Inferior parietal cortex (tissue), 1 donor: Measurements from ENCODE around the gene MPC1.
A peak's percentile ranks its signal among the peaks of the same experiment; 100 is the strongest.
"Not testable (repeated sequence)": the region's sequence is repeated elsewhere in the genome, so short reads cannot be mapped to it uniquely, and the experiment has no call there.

Source experiments
- DNase-seq: peaks from one replicate; pipeline ENCODE4 v3.0.0-alpha.2; 2016; ENCODE audit errors: extremely low spot score

Gene MPC1

DNA sequence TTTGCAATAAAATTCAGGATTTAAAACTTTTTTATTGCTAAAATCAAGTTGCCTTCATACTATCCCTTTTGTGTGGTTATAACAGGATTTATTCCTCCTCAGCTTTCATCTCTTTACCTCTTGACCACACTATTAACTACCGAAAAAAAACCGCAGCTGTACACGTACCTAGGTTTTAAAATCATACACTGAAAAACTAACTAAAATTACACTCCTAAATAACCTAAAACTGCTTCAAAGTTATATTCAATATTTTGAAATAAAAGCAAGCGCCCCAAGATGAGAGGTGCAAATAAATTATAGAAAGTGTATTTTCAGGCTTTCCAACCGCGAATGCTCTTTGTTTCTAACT, 1.4 kb downstream of the MPC1 start:
- DNase-seq = no peak

DNA sequence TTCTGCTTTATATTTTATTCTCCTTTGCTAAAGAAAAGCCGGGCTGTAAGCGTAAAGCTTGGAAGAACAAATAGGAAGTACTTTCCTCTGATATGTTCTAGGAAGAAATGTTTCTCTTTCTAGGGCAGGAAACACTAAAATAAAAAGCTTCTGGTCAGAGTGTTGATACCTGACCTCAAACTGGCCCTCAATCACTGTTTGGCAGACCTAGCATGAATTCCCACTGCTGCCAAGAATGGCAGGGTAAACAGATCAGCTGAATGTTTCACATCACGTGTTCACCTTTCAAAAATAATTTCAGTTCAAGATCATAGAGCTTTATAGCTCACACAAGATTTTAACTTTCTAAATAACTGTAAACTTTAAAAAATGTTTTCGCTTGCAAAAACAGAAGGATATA, 2.9 kb downstream of the MPC1 start:
- no peak for DNase-seq

DNA sequence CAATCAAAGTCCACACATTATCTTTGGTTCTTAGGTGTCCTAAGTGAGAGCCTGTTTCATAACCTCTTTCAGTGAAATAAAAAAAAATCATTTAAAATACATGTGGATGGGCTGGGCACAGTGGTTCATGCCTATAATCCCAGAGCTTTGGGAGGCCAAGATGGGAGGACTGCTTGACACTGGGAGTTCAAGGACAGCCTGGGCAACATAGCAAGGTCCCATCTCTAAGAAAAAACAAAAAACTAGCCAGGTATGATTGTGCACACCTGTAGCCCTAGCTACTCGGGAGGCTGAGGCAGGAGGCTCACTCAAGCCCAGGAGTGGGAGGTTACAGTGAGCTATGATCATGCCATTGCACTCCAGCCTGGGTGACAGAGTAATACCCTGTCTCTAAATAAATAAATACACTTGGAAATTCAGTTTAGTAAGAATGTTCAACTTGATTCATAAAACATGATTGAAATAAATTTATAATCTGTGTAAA, 3.6 kb downstream of the MPC1 start:
- no peak for DNase-seq

DNA sequence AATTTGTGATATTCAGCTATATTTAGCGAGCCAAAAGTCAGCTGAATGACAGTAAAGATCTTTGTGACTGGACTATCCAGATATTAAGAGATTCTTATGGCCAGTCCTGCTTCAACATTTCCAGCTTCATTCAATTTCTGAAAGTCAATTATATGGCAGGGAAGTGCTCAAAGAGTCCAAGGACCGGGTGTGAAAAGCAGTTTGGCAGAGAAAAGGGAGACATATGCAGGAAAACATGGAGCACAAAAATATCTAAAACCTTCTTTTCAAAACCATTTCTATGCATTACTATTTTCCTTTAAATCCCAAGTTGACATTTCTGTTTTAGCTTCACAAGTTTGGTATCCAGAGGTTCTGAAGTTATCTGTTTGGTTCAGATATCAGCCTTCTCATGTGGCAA, 5.0 kb downstream of the MPC1 start:
- DNase-seq = no peak

DNA sequence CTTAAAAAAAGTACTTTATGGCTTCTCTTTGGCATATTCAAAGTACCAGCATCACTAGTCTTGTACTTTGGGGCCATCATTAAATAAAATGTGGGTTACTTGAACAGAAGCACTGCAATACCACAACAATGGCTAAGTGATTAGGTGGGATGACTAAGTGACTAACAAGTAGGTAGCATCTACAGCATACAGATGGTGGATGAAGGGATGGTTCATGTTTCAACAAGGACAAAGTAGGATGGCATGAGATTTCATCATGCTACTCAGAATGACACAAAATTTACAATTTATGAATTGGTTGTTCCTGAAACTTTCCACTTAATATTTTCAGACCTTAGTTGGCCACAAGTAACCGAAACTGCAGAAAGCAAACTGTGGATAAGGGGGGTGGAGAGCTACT, 7.7 kb downstream of the MPC1 start:
- no peak for DNase-seq

DNA sequence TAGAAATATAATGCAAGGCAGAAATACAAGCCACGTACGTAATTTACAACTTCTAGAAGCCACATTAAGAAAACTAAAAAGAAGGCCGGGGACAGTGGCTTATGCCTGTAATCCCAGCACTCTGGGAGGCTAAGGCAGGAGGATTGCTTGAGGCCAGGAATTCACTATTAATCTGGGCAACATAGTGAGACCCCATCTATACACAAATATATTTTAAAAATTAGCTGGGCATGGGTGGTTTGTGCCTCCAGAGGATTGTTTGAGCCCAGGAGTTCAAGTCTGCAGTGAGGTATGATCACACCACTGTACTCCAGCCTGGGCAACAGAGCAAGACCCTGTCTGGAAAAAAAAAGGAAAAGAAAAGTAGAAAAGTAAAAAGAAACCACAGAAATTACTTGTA, 12.3 kb downstream of the MPC1 start:
- no peak for DNase-seq

DNA sequence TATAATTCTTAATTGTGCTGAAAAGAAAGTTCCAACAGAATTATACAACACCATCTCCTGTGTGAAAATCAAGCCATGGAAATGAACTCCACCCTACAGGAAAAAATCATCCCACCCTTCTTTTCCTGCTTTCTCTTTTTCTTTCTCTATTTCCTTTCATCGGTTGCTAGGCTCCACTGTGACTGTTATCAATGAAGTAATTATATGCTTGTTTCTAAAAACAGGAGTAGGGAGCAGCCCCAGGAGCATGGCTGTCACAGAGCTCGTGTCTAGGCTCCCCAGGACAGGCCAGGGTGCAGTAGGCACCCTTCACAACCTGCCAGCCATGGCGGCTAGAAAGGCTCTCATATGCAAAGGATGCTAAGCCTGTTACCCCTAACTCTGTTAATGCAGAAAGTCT, 13.0 kb downstream of the MPC1 start:
- DNase-seq = no peak

DNA sequence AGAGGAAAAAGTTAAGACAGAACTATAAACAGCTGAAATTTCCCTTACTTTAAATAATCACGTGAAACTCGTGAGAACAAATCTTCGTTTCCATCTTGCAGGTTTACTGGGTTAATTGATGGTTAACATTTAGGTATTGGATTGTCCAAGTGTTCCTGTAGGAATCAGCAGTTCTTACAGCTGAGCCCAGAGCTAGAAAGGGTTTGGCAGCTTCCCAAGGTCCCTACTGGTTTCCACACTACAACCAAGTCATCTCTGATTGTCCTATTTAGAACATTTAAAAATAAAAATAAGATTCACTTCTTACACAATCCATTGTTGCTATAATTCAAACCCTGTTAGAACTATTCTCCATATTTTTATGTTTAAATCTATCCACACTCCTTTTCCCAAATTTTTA, 15.8 kb downstream of the MPC1 start:
- DNase-seq = no peak

DNA sequence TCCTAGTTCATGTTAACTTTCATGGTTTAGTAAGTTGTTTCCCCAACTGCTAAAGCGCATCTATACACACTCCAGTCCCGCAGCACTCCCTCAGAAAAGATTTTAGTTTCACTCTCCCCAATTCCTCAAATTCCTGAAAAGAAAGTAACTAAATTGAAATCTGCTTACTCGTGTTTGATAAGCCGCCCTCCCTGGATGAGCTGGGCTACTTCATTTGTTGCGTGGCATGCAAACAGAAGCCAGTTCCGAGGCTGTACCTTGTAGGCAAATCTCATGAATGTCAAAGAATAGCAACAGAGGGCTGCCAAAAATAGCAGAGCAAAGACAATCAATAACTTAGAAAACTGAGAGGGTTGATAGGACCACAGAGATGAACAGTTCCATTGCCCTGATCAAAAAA, 16.9 kb downstream of the MPC1 start:
- no peak for DNase-seq

DNA sequence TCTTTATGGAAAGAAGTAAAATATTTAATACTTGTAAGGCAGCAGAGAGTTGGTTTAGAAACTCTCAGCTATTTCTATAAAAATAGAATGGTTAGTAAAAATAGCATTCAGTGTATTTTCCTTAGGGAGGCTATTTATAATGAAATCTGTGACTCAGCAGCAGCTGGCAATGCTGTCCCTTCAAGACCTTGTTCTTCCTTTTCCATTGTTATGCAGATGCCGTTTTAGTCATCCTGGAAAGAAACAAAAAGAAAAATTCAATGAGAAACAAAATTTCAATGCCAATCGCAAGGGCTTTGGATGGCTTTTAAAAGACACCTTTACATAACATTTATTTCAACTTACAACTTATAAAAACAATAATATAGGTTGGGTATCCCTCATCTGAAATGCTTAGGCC, 17.5 kb downstream of the MPC1 start:
- DNase-seq = peak; percentile 51

DNA sequence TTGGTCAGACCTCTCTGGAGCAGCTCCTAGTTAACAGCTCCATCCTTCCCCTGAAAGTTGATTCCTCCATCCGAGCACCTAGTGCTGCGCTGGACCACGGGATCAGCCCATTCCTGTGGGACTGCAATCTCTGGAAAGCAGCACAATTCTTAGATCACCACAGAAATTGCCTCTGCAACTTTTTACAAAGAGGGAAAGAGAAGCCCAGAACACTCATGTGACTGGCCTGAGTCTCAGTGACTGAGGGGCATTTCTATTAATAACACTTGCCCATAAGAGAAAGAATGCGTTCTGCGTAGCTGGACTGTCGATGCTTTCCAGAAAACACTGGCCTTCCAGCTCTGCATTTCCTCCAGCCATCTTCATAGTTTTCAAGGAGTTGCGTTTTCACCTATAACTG, 18.3 kb downstream of the MPC1 start:
- DNase-seq = no peak

DNA sequence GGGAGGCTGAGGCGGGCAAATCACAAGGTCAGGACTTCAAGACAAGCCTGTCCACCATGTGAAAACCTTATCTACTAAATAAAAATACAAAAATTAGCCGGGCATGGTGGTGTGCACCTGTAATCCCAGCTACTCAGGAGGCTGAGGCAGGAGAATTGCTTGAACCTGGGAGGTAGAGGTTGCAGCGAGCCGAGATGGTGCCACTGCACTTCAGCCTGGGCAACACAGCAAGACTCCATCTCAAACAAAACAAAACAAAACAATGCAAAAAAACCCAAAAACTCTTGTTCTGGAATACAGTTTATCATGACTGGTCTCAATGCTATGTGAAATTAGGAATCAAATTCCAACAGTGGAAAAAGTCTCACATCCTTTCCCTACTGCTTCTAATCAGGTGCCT, 20.3 kb downstream of the MPC1 start:
- not testable (repeated sequence) for DNase-seq

DNA sequence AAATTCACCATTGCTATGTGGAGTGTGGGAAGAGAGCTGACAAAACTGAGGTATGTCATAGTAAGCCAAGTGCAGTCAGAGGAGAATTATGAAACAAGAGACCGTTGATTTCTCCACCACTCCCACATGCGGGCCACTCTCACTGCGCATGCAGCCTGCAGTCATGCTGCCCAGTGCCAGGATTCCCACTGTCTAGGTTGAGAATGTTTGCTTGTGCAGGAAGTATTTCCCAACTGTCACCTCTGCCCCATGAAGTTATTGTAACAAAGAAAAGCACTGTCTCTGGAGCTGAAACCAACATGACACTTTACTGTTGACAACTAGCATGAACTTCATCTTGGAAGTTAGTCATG, 21.7 kb downstream of the MPC1 start:
- DNase-seq = no peak

DNA sequence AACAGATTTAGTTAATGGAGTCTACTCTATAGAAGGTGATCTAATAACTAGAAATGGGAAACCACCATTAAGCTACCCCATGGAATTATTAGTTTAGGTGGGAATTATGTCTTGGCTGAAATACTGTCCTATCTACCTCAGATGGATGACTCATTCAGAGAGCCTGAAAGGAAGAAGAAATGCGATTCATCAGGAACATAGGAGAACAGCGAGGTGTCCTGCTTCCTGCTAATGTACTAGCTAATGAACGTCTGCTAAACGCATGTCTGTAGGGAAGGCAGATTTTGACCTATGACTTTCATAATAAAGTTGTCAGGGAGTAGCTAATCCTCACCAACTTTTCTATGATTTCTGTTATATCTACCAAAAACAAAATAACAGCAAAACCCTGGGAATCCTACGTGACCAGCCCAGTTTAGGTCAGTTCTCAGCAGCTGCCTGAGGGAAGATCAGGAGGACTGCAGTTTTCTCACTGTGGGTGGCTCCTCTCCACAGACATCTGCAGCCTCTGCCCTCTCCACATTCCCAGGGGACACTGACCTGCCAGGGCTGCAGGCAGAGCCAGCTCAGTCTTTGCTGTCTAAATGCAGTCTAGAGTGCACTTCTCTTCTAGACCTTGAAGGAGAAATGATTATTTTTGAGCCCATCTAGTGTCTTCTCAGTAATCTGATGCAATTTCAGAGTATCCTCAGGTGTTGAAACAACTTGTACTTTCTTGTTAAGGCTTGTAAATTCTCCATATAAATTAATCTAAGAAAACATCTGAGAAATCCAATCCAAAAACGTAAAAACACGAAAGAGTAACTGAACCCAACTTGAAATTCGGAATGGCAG, 22.3 kb downstream of the MPC1 start:
- DNase-seq = no peak

DNA sequence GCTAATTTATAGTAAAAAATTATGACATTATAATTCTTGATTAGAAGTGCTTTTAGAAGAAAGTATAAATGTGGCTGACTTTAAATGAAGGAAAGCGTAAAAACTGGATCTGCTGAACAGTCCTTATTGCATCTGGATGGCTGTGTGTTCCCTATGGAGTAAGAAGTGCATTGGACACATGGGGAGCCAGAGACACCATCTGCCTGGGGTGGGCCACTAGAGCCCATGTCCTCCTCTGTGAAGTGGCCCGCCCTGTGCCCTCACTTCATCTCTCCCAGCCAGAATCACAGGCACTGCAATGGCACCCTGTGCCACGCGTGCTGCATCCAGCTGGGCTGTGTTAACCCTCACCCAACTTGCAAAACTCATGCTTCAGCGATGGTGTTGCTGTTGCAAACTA, 27.2 kb downstream of the MPC1 start:
- no peak for DNase-seq

DNA sequence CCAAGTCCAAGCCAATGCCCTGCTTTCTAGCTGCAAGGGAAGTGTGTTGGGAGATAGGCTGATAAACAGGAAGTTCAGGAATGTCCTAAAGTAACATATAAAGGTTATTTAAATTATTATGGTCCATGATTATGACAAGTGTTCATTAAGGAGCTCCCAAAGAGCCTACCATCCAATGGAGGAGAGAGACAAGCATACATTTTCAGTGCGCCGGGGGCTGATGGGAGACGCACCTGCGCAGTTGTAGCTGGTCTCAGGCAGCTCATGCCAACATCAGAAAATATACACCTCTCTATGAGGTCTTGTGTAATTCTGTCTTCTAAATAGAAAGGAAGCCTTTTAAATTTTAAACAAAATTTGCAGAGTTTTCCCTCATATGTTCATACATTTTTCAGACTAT, 27.8 kb downstream of the MPC1 start:
- DNase-seq = no peak

DNA sequence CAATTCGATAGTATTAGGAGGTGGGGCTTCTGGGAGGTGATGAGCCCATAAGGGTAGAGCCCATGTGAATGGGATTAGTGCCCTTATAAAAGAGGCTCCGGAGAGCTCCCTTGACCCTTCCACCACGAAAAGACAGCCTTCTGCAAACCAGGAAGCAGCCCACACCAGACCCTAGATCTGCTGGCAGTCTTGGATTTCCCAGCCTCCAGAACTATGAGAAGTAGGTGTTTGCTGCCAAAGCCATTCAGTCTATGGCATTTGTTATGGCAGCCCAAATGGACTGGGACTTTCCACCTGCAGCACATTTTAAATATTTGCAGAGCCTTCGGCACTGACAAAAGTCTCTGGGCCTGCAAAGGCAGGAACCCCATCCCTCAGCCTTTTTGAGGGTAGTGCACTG, 28.6 kb downstream of the MPC1 start:
- DNase-seq = no peak

DNA sequence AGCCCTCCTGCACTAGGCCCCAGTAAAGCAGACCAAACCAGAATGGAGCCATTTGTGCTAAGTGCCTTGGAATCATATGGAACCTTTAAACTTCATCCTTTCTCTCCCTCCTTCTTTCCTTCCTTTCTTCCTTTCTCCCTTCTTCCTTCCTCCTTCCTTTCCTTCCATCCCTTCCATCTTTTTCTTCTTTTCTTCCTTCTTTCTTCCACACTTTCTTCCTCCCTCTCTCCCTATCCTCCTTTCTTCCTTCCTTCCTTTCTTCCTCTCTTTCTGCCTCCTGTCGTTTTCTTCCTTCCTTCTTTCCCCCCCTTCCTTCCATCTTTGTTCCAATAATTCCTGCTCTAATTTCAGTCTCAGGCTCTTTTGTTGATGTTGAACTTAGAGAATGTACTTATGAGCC, 29.2 kb downstream of the MPC1 start:
- DNase-seq = no peak

DNA sequence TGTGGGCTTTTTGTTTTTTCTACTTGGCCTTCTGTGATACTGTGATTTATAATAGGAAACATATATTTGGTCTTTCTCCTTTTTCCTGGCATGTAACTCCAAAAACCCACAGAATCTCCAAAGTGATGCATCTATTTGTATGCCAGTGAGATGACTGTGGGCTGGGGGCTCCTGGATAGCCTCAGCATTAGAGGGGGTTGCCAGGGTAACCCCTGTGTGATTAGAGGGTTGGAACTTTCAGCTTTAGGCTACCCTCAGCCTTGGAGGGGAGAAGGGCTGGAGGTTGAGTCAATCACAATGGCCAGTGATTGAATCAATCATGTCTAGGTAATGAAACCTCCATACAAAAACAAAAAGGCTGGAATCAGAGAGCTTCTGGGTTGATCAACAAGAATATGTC, 29.8 kb downstream of the MPC1 start:
- no peak for DNase-seq

DNA sequence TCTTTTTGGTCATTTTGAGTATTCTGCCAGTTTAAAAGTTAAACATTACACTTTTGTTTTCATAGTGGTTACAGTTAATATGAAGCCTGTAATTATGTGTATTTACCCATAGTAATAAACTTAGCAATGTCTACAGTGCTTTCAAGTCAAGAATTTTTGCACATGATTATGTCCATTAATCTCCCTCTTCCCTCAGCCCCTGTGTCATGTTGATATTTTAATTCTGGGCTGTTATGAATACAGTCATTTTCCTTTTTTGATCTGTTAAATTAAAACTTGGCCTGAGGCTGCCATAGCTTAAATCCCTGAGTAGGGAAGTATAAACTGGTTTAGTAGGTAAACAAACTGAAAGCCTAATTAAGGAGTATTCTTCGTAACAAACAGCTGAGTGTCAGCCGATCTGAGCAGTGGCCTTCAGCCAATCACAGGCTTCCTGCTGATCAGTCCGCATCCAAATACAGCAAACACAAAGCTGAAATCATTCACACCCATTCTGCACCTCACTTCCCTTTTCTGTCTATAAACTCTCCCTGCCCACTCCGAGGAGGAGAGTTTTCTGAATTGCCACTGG, 30.9 kb downstream of the MPC1 start:
- peak; percentile 36 for DNase-seq

DNA sequence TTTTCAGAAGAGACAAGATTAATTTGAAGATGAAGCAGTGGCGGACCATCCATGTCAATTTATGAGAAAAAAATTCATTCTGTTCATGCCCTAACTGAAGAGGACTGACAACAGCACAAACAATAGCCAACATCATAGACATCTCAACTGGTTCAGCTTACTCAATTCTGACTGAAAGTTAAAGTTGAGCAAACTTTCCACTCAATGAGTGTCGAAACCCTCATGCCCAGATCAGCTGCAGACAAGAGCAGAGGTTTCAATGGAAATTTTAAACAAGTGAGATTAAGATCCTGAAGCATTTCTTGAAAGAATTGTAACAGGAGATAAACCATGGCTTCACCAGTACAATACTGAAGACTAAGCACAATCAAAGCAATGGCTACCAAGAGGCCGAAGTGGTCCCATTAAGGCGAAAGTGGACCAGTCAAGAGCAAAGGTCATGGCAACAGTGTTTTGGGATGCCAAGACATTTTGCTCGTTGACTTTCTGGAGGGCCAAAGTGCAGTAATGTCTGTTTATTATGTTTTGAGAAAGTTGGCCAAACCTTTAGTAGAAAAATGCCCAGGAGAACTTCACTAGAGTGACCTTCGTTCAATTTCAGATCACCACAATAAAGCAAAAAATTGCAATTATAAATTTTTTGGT, 34.3 kb downstream of the MPC1 start:
- no peak for DNase-seq

DNA sequence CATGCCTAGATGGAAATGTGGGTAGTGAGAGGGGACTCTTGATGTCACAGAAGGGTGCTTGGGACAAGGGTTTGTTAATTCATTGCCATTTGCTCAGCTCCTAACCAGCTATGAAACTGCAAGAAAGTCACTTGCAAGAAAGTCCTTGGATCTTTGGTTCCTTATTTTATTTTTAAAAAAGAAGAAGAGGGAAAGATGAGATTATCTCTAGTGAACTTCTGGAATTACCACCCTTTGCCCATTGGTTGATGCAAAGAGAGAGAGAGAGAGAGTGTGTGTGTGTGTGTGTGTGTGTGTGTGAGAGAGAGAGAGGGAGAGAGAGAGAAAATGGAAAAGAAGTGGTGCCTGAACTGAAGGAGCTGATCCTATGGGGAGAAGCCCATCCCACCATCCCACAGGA, 35.8 kb downstream of the MPC1 start:
- DNase-seq = no peak

DNA sequence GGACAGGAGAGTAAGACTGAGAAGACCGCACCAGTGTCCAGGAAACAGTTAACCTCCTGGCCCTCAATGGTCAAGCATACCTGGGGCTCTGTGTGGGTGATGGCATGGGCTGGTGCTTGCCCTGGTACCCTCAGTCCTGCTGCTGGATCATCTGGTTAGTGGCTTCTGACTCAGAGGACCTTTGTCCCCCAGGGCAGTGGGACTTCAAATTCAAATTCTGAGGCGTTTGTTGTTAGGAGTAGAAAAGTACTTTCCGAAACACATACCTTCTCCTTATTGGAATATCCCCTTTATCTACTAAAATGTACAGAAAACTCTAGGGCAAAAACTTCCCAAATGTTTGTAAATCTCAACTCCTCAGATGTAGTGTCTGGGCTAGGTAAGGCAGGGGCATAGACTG, 36.3 kb downstream of the MPC1 start:
- DNase-seq = no peak
